Measurements from ENCODE around the gene RPL5. TPM values are rescaled to one million over a fixed set of nuclear protein-coding genes. Genes with fewer than 3 reads are reported as not detected.

The RPL5 gene
- total RNA-seq, 1 experiment from 2014 or later = 1,430 TPM

DNA sequence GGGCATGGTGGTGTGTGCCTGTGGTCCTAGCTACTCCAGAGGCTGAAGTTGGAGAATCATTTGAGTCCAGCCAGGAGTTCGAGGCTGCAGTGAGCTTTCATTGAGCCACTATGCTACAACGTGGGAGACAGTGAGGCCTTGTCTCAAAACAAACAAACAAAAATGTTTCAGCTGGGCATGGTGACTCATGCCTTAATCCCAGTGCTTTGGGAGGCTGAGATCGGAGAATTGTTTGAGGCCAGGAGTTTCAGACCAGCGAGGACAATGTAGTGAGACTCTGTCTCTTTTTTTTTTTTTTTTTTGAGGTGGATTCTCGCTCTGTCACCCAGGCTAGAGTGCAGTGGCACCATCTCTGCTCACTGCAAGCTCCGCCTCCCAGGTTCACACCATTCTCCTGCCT lies 5.0 kb upstream of the RPL5 start:
- TF ChIP-seq, protein P1, sequence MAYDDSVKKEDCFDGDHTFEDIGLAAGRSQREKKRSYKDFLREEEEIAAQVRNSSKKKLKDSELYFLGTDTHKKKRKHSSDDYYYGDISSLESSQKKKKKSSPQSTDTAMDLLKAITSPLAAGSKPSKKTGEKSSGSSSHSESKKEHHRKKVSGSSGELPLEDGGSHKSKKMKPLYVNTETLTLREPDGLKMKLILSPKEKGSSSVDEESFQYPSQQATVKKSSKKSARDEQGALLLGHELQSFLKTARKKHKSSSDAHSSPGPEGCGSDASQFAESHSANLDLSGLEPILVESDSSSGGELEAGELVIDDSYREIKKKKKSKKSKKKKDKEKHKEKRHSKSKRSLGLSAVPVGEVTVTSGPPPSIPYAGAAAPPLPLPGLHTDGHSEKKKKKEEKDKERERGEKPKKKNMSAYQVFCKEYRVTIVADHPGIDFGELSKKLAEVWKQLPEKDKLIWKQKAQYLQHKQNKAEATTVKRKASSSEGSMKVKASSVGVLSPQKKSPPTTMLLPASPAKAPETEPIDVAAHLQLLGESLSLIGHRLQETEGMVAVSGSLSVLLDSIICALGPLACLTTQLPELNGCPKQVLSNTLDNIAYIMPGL (CRISPR knock-in tag; IDR thresholded peaks at IDR 0.05) = no peak
- TF ChIP-seq SMAD4 (CRISPR knock-in tag; IDR thresholded peaks at IDR 0.05) (no peak), ZNF219 (CRISPR knock-in tag; IDR thresholded peaks at IDR 0.05; ENCODE audit: borderline replicate concordance) (no peak), GABPB1 (CRISPR knock-in tag; IDR thresholded peaks at IDR 0.05) (no peak), ESRRA (CRISPR knock-in tag; IDR thresholded peaks at IDR 0.05; ENCODE audit: borderline replicate concordance) (no peak)
- TF ChIP-seq, protein P2, sequence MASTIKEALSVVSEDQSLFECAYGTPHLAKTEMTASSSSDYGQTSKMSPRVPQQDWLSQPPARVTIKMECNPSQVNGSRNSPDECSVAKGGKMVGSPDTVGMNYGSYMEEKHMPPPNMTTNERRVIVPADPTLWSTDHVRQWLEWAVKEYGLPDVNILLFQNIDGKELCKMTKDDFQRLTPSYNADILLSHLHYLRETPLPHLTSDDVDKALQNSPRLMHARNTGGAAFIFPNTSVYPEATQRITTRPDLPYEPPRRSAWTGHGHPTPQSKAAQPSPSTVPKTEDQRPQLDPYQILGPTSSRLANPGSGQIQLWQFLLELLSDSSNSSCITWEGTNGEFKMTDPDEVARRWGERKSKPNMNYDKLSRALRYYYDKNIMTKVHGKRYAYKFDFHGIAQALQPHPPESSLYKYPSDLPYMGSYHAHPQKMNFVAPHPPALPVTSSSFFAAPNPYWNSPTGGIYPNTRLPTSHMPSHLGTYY (CRISPR knock-in tag; IDR thresholded peaks at IDR 0.05) = no peak
- TF ChIP-seq, protein P3, sequence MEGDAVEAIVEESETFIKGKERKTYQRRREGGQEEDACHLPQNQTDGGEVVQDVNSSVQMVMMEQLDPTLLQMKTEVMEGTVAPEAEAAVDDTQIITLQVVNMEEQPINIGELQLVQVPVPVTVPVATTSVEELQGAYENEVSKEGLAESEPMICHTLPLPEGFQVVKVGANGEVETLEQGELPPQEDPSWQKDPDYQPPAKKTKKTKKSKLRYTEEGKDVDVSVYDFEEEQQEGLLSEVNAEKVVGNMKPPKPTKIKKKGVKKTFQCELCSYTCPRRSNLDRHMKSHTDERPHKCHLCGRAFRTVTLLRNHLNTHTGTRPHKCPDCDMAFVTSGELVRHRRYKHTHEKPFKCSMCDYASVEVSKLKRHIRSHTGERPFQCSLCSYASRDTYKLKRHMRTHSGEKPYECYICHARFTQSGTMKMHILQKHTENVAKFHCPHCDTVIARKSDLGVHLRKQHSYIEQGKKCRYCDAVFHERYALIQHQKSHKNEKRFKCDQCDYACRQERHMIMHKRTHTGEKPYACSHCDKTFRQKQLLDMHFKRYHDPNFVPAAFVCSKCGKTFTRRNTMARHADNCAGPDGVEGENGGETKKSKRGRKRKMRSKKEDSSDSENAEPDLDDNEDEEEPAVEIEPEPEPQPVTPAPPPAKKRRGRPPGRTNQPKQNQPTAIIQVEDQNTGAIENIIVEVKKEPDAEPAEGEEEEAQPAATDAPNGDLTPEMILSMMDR (IDR thresholded peaks at IDR 0.05) = no peak
- TF ChIP-seq, protein P4, sequence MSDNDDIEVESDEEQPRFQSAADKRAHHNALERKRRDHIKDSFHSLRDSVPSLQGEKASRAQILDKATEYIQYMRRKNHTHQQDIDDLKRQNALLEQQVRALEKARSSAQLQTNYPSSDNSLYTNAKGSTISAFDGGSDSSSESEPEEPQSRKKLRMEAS (CRISPR knock-in tag; IDR thresholded peaks at IDR 0.05) = no peak
- Mint-ChIP-seq H3K27me3 (ENCODE audit: low read depth) (no peaks in the 10 kb centered on the region), H3K4me1 (no peaks in the 10 kb centered on the region), H3K4me3 (no peak overlapping the region), H3K27ac (no peak overlapping the region), H3K9me3 (no peaks in the 10 kb centered on the region), H3K36me3 (no peaks in the 10 kb centered on the region)
- CTCF ChIA-PET = interaction anchor here (0.6 to 0.7 kb wide), 2 partner anchors 8 to 61 kb away, joined by 3 read pairs; no protein-coding TSS in a partner anchor
- no peak for DNase-seq (ENCODE audit: low spot score)
- ATAC-seq = no peak
- POLR2A ChIA-PET = no interaction called here

DNA sequence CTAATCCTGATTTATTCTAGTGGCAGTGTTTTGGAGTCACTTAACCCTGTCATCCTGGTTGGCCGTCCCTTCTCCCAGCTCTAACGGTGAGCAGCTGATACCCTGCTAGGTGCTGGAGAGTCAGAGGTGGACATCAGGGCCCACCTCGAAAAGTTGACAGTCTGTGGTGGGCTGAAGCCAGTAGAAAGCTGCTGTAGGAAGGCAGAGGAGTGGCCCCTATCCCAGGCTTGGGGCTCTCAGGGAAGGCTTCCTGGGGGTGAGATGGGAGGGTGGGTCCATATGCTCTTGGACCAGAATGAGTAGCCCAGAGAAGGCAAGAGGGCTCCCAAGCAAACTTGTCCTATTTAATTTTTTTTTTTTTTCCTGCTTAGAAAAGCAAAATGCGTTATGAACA lies 475 bp upstream of the RPL5 start:
- H3K27ac Mint-ChIP-seq = no peak overlapping the region
- no peak for DNase-seq (ENCODE audit: low spot score)
- POLR2A ChIA-PET = interaction anchor here (0.5 to 1.7 kb wide), 14 partner anchors 9 to 348 kb away, joined by 3 to 12 read pairs (median 3); partner anchors contain the start of genes EVI5 and MTF2
- H3K9me3 Mint-ChIP-seq = no peaks in the 10 kb centered on the region
- CTCF ChIA-PET = interaction anchor here (0.6 to 2.5 kb wide), 14 partner anchors 9 to 329 kb away, joined by 3 to 27 read pairs (median 4); partner anchors contain the start of gene EVI5
- peaks cover 45% of the 10 kb centered on the region for H3K36me3 Mint-ChIP-seq
- peaks cover 34% of the 10 kb centered on the region for H3K4me1 Mint-ChIP-seq
- peak overlapping the region; percentile 95 for H3K4me3 Mint-ChIP-seq
- no peaks in the 10 kb centered on the region; the same call in 1 of the 2 replicates for H3K27me3 Mint-ChIP-seq (ENCODE audit: low read depth)
- peak; percentile 30 for ATAC-seq
- no peak for TF ChIP-seq RELA (CRISPR knock-in tag; IDR thresholded peaks at IDR 0.05; ENCODE audit: borderline replicate concordance)
- TF ChIP-seq, protein P5, sequence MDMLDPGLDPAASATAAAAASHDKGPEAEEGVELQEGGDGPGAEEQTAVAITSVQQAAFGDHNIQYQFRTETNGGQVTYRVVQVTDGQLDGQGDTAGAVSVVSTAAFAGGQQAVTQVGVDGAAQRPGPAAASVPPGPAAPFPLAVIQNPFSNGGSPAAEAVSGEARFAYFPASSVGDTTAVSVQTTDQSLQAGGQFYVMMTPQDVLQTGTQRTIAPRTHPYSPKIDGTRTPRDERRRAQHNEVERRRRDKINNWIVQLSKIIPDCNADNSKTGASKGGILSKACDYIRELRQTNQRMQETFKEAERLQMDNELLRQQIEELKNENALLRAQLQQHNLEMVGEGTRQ (CRISPR knock-in tag; IDR thresholded peaks at IDR 0.05) = no peak
- TF ChIP-seq, protein P6, sequence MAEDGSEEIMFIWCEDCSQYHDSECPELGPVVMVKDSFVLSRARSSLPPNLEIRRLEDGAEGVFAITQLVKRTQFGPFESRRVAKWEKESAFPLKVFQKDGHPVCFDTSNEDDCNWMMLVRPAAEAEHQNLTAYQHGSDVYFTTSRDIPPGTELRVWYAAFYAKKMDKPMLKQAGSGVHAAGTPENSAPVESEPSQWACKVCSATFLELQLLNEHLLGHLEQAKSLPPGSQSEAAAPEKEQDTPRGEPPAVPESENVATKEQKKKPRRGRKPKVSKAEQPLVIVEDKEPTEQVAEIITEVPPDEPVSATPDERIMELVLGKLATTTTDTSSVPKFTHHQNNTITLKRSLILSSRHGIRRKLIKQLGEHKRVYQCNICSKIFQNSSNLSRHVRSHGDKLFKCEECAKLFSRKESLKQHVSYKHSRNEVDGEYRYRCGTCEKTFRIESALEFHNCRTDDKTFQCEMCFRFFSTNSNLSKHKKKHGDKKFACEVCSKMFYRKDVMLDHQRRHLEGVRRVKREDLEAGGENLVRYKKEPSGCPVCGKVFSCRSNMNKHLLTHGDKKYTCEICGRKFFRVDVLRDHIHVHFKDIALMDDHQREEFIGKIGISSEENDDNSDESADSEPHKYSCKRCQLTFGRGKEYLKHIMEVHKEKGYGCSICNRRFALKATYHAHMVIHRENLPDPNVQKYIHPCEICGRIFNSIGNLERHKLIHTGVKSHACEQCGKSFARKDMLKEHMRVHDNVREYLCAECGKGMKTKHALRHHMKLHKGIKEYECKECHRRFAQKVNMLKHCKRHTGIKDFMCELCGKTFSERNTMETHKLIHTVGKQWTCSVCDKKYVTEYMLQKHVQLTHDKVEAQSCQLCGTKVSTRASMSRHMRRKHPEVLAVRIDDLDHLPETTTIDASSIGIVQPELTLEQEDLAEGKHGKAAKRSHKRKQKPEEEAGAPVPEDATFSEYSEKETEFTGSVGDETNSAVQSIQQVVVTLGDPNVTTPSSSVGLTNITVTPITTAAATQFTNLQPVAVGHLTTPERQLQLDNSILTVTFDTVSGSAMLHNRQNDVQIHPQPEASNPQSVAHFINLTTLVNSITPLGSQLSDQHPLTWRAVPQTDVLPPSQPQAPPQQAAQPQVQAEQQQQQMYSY (CRISPR knock-in tag; IDR thresholded peaks at IDR 0.05) = no peak
- TF ChIP-seq GRHL2 (CRISPR knock-in tag; IDR thresholded peaks at IDR 0.05; ENCODE audit: insufficient replicate concordance, severe bottlenecking) = no peak
- TF ChIP-seq JUN (CRISPR knock-in tag; IDR thresholded peaks at IDR 0.05) = no peak
- no peak for TF ChIP-seq ZNF138 (CRISPR knock-in tag; conservative IDR thresholded peaks at IDR 0.05)
- no peak for TF ChIP-seq ESRRA (CRISPR knock-in tag; IDR thresholded peaks at IDR 0.05; ENCODE audit: borderline replicate concordance)
- TF ChIP-seq MXD4 (CRISPR knock-in tag; IDR thresholded peaks at IDR 0.05; ENCODE audit: borderline replicate concordance) = no peak
- TF ChIP-seq ZNF396 (CRISPR knock-in tag; IDR thresholded peaks at IDR 0.05; ENCODE audit: borderline replicate concordance) = no peak
- no peak for TF ChIP-seq NFATC4 (CRISPR knock-in tag; IDR thresholded peaks at IDR 0.05)
- TF ChIP-seq, protein P7, sequence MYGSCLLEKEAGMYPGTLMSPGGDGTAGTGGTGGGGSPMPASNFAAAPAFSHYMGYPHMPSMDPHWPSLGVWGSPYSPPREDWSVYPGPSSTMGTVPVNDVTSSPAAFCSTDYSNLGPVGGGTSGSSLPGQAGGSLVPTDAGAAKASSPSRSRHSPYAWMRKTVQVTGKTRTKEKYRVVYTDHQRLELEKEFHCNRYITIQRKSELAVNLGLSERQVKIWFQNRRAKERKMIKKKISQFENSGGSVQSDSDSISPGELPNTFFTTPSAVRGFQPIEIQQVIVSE (CRISPR knock-in tag; IDR thresholded peaks at IDR 0.05; ENCODE audit: borderline replicate concordance) = no peak
- TF ChIP-seq GABPB1 (CRISPR knock-in tag; IDR thresholded peaks at IDR 0.05) = no peak

All from WTC11 (cell line).